Heart right ventricle (tissue), 16 donors: Measurements from ENCODE around the gene PEDS1. TPM values are rescaled to one million over a fixed set of nuclear protein-coding genes. Genes with fewer than 3 reads are reported as not detected.
A peak's percentile ranks its signal among the peaks of the same experiment; 100 is the strongest.

ENCODE experiments used
- ATAC-seq, 8 donors: fragments of 200-7000 bp; cut with Tn5 transposase; one replicate each; pipeline ENCODE4 v1.9.1; 2020; ENCODE audit warnings: mild to moderate bottlenecking in 8 of 8, moderate library complexity in 8 of 8, moderate number of reproducible peaks in 1 of 8
- DNase-seq, 2 donors: peaks; one replicate each; pipeline ENCODE4 v3.0.0-alpha.2; 2020
- H3K27ac ChIP-seq, 10 donors: fragments of 200-600 bp; sonication (generic) in 2 of 10; one replicate each; pipeline versions ENCODE4 v1.5.0 to v1.8.0; 2020 to 2022; ENCODE audit warnings: mild to moderate bottlenecking in 3 of 10
- H3K27me3 ChIP-seq, 7 donors: fragments of 200-600 bp; one replicate each; pipeline ENCODE4 v1.8.0; 2021 to 2022; ENCODE audit warnings: mild to moderate bottlenecking in 2 of 7
- H3K36me3 ChIP-seq, 9 donors: fragments of 200-600 bp; sonication (generic) in 1 of 9; one replicate each; pipeline versions ENCODE4 v1.5.0 to v1.8.0; 2020 to 2022; ENCODE audit warnings: mild to moderate bottlenecking in 2 of 9
- H3K4me1 ChIP-seq, 9 donors: fragments of 200-600 bp; sonication (generic) in 1 of 9; one replicate each; pipeline versions ENCODE4 v1.5.0 to v1.8.0; 2020 to 2022; ENCODE audit warnings: mild to moderate bottlenecking in 4 of 9
- H3K4me3 ChIP-seq, 10 donors: fragments of 200-600 bp; sonication (generic) in 2 of 10; one replicate each; pipeline versions ENCODE4 v1.5.0 to v1.8.0; 2020 to 2022; ENCODE audit warnings: mild to moderate bottlenecking in 7 of 10, moderate library complexity in 2 of 10
- H3K9me3 ChIP-seq, 11 donors: fragments of 200-600 bp in 10 of 11; sonication (generic) in 2 of 11; one replicate each; pipeline versions ENCODE4 v1.5.0 to v1.8.0; 2013 to 2022; ENCODE audit warnings: mild to moderate bottlenecking in 2 of 11, control low read depth in 1 of 11, moderate library complexity in 1 of 11
- WGBS, 2 donors: extraction: QIAGEN DNeasy Blood & Tissue Kit; methylation state at CpG; one replicate each; pipeline ENCODE4 v1.1.7; 2013; ENCODE audit warnings: inconsistent platforms in 1 of 2; 5-methylcytosine and 5-hydroxymethylcytosine counted together
- intact Hi-C, 10 donors: fragments of 100-400 bp; cut with DNase I; formaldehyde crosslinking; loops; one replicate each; pipeline versions ENCODE4 v1.11.1 to v1.14.2; 2022
- polyA plus RNA-seq, 2 donors: library from polyadenylated mRNA; stranded (reverse); fragments of 200-250 nt; gene quantifications; one replicate each; pipeline ENCODE4 v1.2.3, GENCODE V29; 2013
- total RNA-seq, 10 donors: library from RNA; stranded (reverse); fragmentation: NEBNext Ultra II Directional in 3 of 10; extraction: Animal tissue kit (Norgen Biotek cat#: 25700) in 3 of 10; gene quantifications; one replicate each; pipeline versions ENCODE4 v1.2.1 to v1.2.4, GENCODE V29; 2021 to 2023
- TF ChIP-seq, protein P1 (sequence below), 9 donors: fragments of 200-600 bp; sonication (generic) in 2 of 9; IDR thresholded peaks; one replicate each; pipeline versions ENCODE4 v1.5.0 to v1.8.0; 2021 to 2022; ENCODE audit warnings: antibody characterized with exemption in 9 of 9, mild to moderate bottlenecking in 5 of 9, moderate library complexity in 1 of 9
- donor health status: Arrhythmogenic right ventricular cardiomyopathy.
- donor health status: ischemic (EF 13 %, LVEDD 7.1; RV severe dilation, severe dysfunction).
- donor health status: healthy with polysubstance abuse.
- donor health status: DM: no; HTN: yes; CAD: no.
- donor health status: DM: no; HTN: no; CAD: no.
- donor health status: ischemic (EF 25% LVEDD 6.9; RV normal size, moderate dysfunction).
- donor health status: ischemic (EF 25% LVEDD 5.7; RV mildly dilated, moderate dysfunction).
- donor health status: healthy.
- donor health status: DM: yes; HTN: yes; CAD: no.
- donor health status: Ischemic cardiomyopathy.
- donor health status: ischemic (EF 35%, LVEDD 5.7; RV mildly dilated, moderate dysfunction).
- donor health status: nonischemic (EF 11% LVEDD 7.7; RV severe dilation, severe dysfunction).
- donor health status: DM: yes; HTN: yes; CAD: no.
- donor health status: PGD.
- donor health status: ischemic (EF 29% LVEDD 5.4; RV normal size, mild dysfunction).
- donor health status: nonischemic (EF 23%, LVEDD 6.1; RV moderate dilation, normal function).

Gene PEDS1
- total and polyA plus RNA-seq, 12 donors, result 12.2 to 40.2 (median 24.7) TPM

DNA sequence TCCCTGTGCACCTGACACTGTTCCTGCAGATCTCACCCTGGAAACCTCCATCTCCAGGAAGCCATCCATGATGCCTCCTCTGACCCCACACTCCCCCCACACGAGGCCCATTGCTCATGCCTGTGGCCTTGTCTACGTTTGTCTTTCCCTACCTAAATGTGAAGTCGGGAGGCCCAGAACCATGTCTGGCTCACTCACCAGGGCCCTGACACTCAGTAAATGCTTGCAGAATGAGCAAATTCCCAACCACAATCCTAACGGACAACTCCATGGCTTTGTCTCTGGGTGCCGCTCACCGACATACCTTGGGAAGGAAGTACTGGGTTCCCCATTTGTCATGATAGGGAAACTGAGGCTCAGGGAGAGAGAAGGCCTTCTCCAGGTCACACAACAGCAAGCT lies 7.3 kb downstream of the PEDS1 start:
- TF ChIP-seq, protein P1, sequence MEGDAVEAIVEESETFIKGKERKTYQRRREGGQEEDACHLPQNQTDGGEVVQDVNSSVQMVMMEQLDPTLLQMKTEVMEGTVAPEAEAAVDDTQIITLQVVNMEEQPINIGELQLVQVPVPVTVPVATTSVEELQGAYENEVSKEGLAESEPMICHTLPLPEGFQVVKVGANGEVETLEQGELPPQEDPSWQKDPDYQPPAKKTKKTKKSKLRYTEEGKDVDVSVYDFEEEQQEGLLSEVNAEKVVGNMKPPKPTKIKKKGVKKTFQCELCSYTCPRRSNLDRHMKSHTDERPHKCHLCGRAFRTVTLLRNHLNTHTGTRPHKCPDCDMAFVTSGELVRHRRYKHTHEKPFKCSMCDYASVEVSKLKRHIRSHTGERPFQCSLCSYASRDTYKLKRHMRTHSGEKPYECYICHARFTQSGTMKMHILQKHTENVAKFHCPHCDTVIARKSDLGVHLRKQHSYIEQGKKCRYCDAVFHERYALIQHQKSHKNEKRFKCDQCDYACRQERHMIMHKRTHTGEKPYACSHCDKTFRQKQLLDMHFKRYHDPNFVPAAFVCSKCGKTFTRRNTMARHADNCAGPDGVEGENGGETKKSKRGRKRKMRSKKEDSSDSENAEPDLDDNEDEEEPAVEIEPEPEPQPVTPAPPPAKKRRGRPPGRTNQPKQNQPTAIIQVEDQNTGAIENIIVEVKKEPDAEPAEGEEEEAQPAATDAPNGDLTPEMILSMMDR (IDR thresholded peaks at IDR 0.05), result no peak
- H3K4me3 ChIP-seq, result no peak overlapping the region
- ATAC-seq (no peak), DNase-seq (no peak)
- H3K27ac ChIP-seq, result peak overlapping the region in 8 of 10 donors; percentile 58 to 89 (median 76)
- H3K4me1 ChIP-seq, result peaks cover 2 to 92% (median 63%) of the 10 kb centered on the region in 9 donors
- peaks cover 0 to 50% (median 12%) of the 10 kb centered on the region in 9 donors for H3K36me3 ChIP-seq
- intact Hi-C loops, result no loop called here
- H3K27me3 ChIP-seq, result no peaks in the 10 kb centered on the region
- no peaks in the 10 kb centered on the region for H3K9me3 ChIP-seq
- 86 to 87% methylated on average over 6 of the region's 6 CpGs for WGBS, 2 donors

DNA sequence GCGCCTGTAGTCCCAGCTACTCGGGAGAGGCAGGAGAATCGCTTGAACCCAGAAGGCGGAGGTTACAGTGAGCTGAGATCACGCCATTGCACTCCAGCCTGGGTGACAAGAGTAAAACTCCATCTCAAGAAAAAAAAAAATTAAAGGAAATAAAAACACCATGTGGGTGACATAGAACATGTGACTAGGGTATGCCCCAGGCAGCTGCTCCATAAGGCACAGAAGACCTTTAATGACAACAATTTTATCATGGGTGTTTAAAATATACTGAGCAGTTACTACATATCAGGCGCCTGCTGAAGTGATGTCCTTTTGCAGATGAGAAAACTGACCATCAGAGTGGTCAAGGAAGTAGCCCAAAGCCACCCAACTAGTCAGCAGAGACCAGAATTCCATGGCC lies 8.0 kb downstream of the PEDS1 start:
- H3K27ac ChIP-seq, result peak overlapping the region in 1 of 10 donors; percentile 89

DNA sequence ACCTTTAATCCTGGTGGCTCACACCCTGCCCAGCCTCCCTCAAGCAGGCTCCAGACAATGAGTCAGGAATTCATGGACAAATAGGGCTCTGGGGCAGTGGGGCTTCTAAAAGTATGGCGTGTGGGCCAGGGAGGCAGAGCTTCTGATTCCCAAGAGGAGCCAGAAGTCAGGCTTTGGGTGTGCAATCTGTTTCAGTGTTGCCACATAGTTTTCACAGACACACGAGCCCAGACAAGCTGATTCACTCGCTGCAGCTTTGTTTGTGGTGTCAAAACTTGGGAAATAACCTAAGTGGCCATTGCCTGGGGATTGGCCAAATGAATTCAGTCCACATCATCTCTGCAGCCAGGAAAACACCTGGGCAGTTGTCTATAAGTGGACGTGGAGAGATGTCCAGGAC lies 9.2 kb downstream of the PEDS1 start:
- WGBS, 2 donors, result 71 to 74% methylated on average over 4 of the region's 4 CpGs
- no peak for DNase-seq

More for the DNA sequence above, 8.0 kb downstream of the PEDS1 start:
- H3K4me1 ChIP-seq, result peaks cover 0 to 91% (median 64%) of the 10 kb centered on the region in 9 donors
- H3K27me3 ChIP-seq, result no peaks in the 10 kb centered on the region
- no peaks in the 10 kb centered on the region for H3K9me3 ChIP-seq
- no peak overlapping the region for H3K4me3 ChIP-seq
- ATAC-seq, result no peak
- intact Hi-C loops, result no loop called here
- TF ChIP-seq, protein P1 (IDR thresholded peaks at IDR 0.05), result no peak
- WGBS, 2 donors, result 95 to 96% methylated on average over 6 of the region's 6 CpGs
- H3K36me3 ChIP-seq, result peaks cover 0 to 53% (median 12%) of the 10 kb centered on the region in 9 donors
- no peak for DNase-seq

DNA sequence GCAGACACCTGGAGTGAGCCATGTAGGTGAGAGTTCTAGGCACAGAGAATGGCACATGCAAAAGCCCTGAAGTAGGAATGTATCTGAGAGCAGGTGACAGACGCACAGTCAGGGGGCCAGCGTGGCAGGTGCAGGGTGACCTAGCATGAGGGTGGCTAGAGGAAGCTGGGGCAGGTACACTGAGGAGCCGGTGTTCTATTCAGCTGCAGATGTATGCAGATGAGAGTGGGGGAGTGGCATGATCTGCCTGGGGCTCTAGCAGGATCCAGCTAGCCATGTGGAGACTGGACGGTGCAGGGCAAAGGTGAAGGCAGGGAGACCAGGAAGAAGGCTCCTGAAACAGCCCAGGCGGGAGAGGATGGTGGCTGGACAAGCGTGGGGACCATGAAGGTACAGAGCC lies 10.7 kb downstream of the PEDS1 start:
- Histone ChIP-seq H3K27me3 (no peaks in the 10 kb centered on the region), H3K4me3 (no peak overlapping the region), H3K27ac (peak overlapping the region in 1 of 10 donors; percentile 32), H3K36me3 (peaks cover 0 to 51% (median 12%) of the 10 kb centered on the region in 9 donors), H3K9me3 (no peaks in the 10 kb centered on the region), H3K4me1 (peaks cover 9 to 90% (median 64%) of the 10 kb centered on the region in 9 donors)
- DNase-seq (no peak), ATAC-seq (no peak)
- WGBS, 2 donors, result 86 to 88% methylated on average over 6 of the region's 6 CpGs
- intact Hi-C loops, result no loop called here
- TF ChIP-seq, protein P1 (IDR thresholded peaks at IDR 0.05), result no peak

More for the DNA sequence above, 9.2 kb downstream of the PEDS1 start:
- Histone ChIP-seq H3K36me3 (peaks cover 0 to 57% (median 12%) of the 10 kb centered on the region in 9 donors), H3K27me3 (no peaks in the 10 kb centered on the region), H3K9me3 (no peaks in the 10 kb centered on the region), H3K4me1 (peaks cover 0 to 91% (median 62%) of the 10 kb centered on the region in 9 donors), H3K4me3 (no peak overlapping the region), H3K27ac (peak overlapping the region in 1 of 10 donors; percentile 53)
- TF ChIP-seq, protein P1 (IDR thresholded peaks at IDR 0.05), result no peak
- peak in 1 of 8 donors; percentile 77 for ATAC-seq
- intact Hi-C loops, result no loop called here
